M059J (cell line): ENCODE results near the gene CNNM2. TPM values are rescaled to one million over a fixed set of nuclear protein-coding genes. Genes with fewer than 3 reads are reported as not detected.
"Not testable (repeated sequence)": the region's sequence is repeated elsewhere in the genome, so short reads cannot be mapped to it uniquely, and the experiment has no call there.

Source experiments
- DNase-seq: peaks from one replicate; pipeline ENCODE4 v3.0.0-alpha.2; 2012; ENCODE audit warnings: low read depth
- total RNA-seq: library from RNA; depleted of rRNA; stranded (reverse); fragments of >200 nt; shearing (Covaris generic); gene quantifications from 2 replicates; pipeline ENCODE4 v1.2.3, GENCODE V29; 2014

CNNM2 gene
- total RNA-seq, 1 experiment from 2014 or later, result 4.9 TPM

DNA sequence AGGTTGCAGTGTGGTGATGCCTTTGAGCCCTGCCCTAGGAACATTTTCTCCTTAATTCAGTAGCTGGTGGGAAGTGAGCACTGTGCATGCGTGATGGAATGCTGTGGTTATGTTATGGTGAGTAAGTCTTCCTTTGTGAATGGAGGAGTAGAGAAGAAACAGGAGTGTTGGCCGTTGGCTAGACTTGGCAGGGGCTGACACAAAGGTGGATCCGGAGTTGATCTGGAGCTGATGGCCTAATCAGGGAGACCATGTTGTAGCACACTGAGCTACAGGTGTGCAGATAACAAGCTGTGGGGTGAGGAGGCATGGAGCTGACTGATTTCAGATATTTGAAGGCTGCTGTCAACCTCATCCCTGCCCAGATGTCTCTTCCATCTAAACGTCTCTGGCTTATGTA lies 122.3 kb downstream of the CNNM2 start:
- DNase-seq, result peak; percentile 86

GRCh38 chr10:103041391-103041790 lies 123.3 kb downstream of the CNNM2 start:
- DNase-seq, result no peak

DNA sequence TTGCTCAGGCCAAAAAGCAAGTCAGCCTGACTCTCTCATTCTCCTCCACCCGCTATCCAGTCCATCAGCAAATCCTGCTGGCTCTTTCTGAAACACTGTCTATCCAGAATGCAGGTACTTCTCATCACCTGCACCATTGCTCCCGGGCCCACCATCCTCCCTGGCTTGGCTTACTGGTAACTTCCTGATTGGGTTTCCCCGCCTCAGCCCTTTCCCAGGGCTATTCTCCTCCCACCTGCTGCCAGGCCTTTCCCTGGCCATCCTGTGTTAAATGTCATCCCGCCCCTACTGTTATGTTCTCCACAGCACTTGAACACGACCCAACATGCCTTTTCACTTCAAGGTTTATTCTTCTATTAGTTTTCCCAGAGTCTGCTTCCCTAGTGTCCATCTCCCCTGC lies 124.0 kb downstream of the CNNM2 start:
- no peak for DNase-seq

- DNase-seq, result no peak
These were observed 124.8 kb downstream of the CNNM2 start for GRCh38 chr10:103042908-103043307.

DNA sequence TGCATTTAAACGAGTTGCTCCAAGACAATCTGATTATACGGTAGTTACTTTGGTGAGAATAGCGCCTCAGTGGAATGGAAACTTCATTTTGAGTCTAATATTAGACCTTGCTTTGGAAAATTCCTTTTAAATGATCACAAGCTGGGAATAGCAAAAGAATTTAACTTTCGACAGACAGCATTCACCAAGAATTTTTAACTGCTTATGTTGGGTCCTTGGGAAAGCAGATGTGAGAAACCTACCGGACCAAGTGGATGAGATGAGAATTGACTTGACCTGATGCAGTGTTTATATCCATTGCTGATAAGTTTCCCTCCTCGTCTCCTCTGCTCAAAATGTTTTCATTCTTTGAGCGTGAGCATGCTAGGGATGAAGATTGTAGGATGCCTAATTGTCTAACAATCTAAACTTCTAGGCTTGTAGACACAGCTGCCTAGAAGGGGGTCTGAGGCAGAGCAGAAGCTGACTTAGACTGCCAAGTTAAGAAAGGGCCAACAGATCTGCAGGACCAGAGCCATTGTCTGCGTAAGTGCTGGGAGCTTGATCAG lies 126.9 kb downstream of the CNNM2 start:
- DNase-seq, result peak; percentile 3

GRCh38 chr10:103045961-103046360 lies 127.9 kb downstream of the CNNM2 start:
- DNase-seq, result no peak

DNA sequence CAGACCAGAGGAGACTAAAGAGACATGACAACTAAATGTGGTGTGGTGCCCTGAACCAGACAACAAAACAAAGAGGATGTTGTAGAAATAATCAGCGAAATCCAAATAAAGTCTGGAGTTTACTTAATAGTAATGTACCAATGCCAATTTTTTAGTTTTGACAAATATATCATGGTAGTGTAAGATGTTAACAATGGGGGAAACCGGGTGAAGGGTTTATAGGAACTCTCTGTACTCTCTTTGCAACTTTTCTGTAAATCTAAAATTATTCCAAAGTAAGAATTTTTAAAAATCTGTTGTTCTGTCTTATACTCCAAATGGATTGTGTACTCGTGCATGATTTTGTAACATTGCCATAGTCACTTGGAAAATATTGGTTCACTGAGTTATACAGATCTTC lies 129.3 kb downstream of the CNNM2 start:
- no peak for DNase-seq

GRCh38 chr10:103049237-103049636 lies 131.1 kb downstream of the CNNM2 start:
- no peak for DNase-seq

- DNase-seq, result peak; percentile 47
These were observed 135.8 kb downstream of the CNNM2 start for GRCh38 chr10:103053659-103054581.

GRCh38 chr10:103054621-103055020 lies 136.5 kb downstream of the CNNM2 start:
- no peak for DNase-seq

DNA sequence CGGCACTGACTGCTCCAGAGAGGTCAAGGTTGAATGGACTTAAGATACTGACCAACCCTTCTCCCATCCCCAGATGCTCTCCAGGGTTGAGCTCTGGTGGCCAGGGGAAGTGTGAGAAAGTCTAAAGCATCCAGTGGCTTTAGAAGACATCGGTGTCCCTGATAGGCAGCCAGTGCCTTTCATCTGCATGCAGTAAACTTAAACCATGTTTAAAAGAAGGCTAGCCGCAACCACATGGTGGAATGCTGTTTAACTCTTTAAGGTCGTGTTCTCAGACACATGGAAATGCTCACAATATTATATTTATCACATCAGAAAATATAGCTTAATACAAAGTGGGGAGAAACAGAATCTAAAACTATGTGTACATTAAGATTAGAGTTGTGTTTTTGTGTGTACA lies 137.0 kb downstream of the CNNM2 start:
- no peak for DNase-seq

- no peak for DNase-seq
These were observed 139.9 kb downstream of the CNNM2 start for GRCh38 chr10:103058034-103058433.

DNA sequence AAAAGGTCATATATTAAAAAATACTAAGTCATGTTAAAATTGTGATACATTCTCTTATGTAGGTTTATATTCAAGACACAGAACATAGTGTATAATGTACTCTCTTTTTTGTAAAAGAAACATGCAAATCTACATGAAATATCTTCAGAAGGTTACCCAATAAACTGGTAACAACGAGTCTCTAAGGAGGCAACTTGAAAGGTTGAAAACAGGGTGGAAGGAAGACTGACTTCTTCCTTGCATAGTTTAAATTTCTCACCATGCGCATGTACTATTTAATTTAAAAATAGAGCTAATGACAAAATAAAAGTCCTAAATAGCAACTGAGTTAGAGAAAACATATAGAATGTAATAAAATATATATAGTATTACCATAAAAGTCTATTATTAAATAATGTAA lies 142.5 kb downstream of the CNNM2 start:
- DNase-seq, result no peak

GRCh38 chr10:103062854-103063590 lies 144.9 kb downstream of the CNNM2 start:
- peak; percentile 26 for DNase-seq

GRCh38 chr10:103064956-103065355 lies 146.9 kb downstream of the CNNM2 start:
- no peak for DNase-seq

GRCh38 chr10:103066141-103067098 lies 148.3 kb downstream of the CNNM2 start:
- no peak for DNase-seq

- DNase-seq, result not testable (repeated sequence)
These were observed 149.0 kb downstream of the CNNM2 start for GRCh38 chr10:103067099-103067477.

GRCh38 chr10:103067484-103067883 lies 149.4 kb downstream of the CNNM2 start:
- DNase-seq, result no peak

- DNase-seq, result no peak
These were observed 149.9 kb downstream of the CNNM2 start for GRCh38 chr10:103067956-103068355.

GRCh38 chr10:103069453-103070331 lies 151.6 kb downstream of the CNNM2 start:
- DNase-seq, result peak; percentile 48
